ENCODE measurements around the gene NFIL3. TPM values are rescaled to one million over a fixed set of nuclear protein-coding genes. Genes with fewer than 3 reads are reported as not detected.

Gene NFIL3
- polyA plus RNA-seq, 1 of the 3 experiments (the other 2 are of a cell fraction) = 9.3 TPM

- WGBS (ENCODE audit: low lambda C conversion rate) = 9% methylated on average over 2 of the region's 2 CpGs
- TF ChIP-seq GABPA (IDR thresholded peaks at IDR 0.05; ENCODE audit: low read depth) (no peak), CHD2 (IDR thresholded peaks at IDR 0.05; ENCODE audit: low read length, partially characterized antibody) (no peak), NRF1 (IDR thresholded peaks at IDR 0.05; ENCODE audit: low read depth, low read length) (no peak), RXRA (IDR thresholded peaks at IDR 0.05; ENCODE audit: borderline replicate concordance, low read depth) (no peak), ELF1 (IDR thresholded peaks at IDR 0.05) (no peak), RFX5 (IDR thresholded peaks at IDR 0.05; ENCODE audit: low read length) (no peak), RAD21 (IDR thresholded peaks at IDR 0.05; ENCODE audit: low read length) (no peak), JUND (IDR thresholded peaks at IDR 0.05) (no peak), FOSL2 (IDR thresholded peaks at IDR 0.05; ENCODE audit: borderline replicate concordance, low read depth) (no peak), TEAD4 (IDR thresholded peaks at IDR 0.05; ENCODE audit: borderline replicate concordance, insufficient read depth) (no peak), MEF2A (IDR thresholded peaks at IDR 0.05; ENCODE audit: borderline replicate concordance, low read depth) (no peak), RCOR1 (IDR thresholded peaks at IDR 0.05; ENCODE audit: low read length) (no peak), NFIC (IDR thresholded peaks at IDR 0.05; ENCODE audit: borderline replicate concordance) (no peak), FOXJ3 (CRISPR knock-in tag; IDR thresholded peaks at IDR 0.05) (no peak), FOXM1 (IDR thresholded peaks at IDR 0.05; ENCODE audit: low read depth) (no peak), SIN3A (IDR thresholded peaks at IDR 0.05; ENCODE audit: borderline replicate concordance, low read depth, low read length) (no peak), REST (IDR thresholded peaks at IDR 0.05; ENCODE audit: low read depth, low read length) (no peak), TAF1 (IDR thresholded peaks at IDR 0.05; ENCODE audit: borderline replicate concordance, low read depth, low read length) (no peak)
- TF ChIP-seq, protein P1, sequence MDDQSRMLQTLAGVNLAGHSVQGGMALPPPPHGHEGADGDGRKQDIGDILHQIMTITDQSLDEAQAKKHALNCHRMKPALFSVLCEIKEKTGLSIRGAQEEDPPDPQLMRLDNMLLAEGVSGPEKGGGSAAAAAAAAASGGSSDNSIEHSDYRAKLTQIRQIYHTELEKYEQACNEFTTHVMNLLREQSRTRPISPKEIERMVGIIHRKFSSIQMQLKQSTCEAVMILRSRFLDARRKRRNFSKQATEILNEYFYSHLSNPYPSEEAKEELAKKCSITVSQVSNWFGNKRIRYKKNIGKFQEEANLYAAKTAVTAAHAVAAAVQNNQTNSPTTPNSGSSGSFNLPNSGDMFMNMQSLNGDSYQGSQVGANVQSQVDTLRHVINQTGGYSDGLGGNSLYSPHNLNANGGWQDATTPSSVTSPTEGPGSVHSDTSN (IDR thresholded peaks at IDR 0.05) = no peak
- TF ChIP-seq, protein P2, sequence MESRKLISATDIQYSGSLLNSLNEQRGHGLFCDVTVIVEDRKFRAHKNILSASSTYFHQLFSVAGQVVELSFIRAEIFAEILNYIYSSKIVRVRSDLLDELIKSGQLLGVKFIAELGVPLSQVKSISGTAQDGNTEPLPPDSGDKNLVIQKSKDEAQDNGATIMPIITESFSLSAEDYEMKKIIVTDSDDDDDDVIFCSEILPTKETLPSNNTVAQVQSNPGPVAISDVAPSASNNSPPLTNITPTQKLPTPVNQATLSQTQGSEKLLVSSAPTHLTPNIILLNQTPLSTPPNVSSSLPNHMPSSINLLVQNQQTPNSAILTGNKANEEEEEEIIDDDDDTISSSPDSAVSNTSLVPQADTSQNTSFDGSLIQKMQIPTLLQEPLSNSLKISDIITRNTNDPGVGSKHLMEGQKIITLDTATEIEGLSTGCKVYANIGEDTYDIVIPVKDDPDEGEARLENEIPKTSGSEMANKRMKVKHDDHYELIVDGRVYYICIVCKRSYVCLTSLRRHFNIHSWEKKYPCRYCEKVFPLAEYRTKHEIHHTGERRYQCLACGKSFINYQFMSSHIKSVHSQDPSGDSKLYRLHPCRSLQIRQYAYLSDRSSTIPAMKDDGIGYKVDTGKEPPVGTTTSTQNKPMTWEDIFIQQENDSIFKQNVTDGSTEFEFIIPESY (IDR thresholded peaks at IDR 0.05; ENCODE audit: borderline replicate concordance, low read depth) = no peak
- Histone ChIP-seq H4K20me1 (ENCODE audit: insufficient read depth) (no peaks in the 10 kb centered on the region), H3K9me3 (no peaks in the 10 kb centered on the region), H3K4me3 (ENCODE audit: low read depth in 2 of 2, low read length in 1 of 2) (no peak overlapping the region), H3K4me1 (ENCODE audit: control insufficient read depth in 1 of 2, insufficient read depth in 2 of 2, low read depth in 1 of 2, low read length in 1 of 2) (no peaks in the 10 kb centered on the region), H3K36me3 (replicated peaks in 1 of 2; ENCODE audit: control insufficient read depth in 1 of 2, insufficient read depth in 2 of 2, low read length in 1 of 2) (no peaks in the 10 kb centered on the region), H2AFZ (ENCODE audit: low read depth) (no peak overlapping the region), H3K27ac (ENCODE audit: low read depth in 2 of 2, low read length in 1 of 2) (no peak overlapping the region), H3F3A (replicated peaks; ENCODE audit: insufficient read depth) (no peaks in the 10 kb centered on the region), H3K4me2 (no peak overlapping the region), H3K79me2 (ENCODE audit: insufficient read depth) (no peaks in the 10 kb centered on the region), H3K9me2 (no peaks in the 10 kb centered on the region), H3K9ac (no peak overlapping the region), H3K27me3 (ENCODE audit: insufficient read depth) (no peaks in the 10 kb centered on the region)
- ChIA-PET CTCF (no interaction called here), POLR2A (no interaction called here)
- DNase-seq = no peak
Observed at GRCh38 chr9:91465420-91465819, 41.8 kb upstream of the NFIL3 start.

Measured in SK-N-SH (cell line).